CD4-positive, alpha-beta T cell (primary cell): ENCODE data around the gene ARMC3. TPM values are rescaled to one million over a fixed set of nuclear protein-coding genes. Genes with fewer than 3 reads are reported as not detected.

Experiments used
- ATAC-seq: fragments of 200-7000 bp; cut with Tn5 transposase; one replicate; pipeline ENCODE4 v1.10.0; 2022; ENCODE audit warnings: mild to moderate bottlenecking; ENCODE audit not compliant: poor library complexity
- CTCF ChIA-PET: fragments of 350-600 bp; sonication (Branson Sonifier 250); formaldehyde crosslinking; loops from one replicate; lab custom pipeline; 2021; ENCODE audit warnings: antibody characterized with exemption, inconsistent platforms; lab: Charles Lee
- POLR2A ChIA-PET: fragments of 350-600 bp; sonication (Branson Sonifier 250); formaldehyde crosslinking; loops from one replicate; lab custom pipeline; 2021; ENCODE audit warnings: antibody characterized with exemption, inconsistent platforms; lab: Charles Lee
- DNase-seq, 14 experiments: peaks; one replicate each; pipeline ENCODE4 v3.0.0-alpha.2; 2013 to 2020; ENCODE audit warnings: mixed read lengths in 2 of 14
- H3K27ac ChIP-seq, 2 donors: one replicate each; pipeline versions ENCODE4 v1.5.1 to v1.7.0; 2013; ENCODE audit warnings: low read length in 2 of 2, low read depth in 1 of 2, mild to moderate bottlenecking in 1 of 2
- H3K27me3 ChIP-seq, 2 experiments: 1 replicate in 1 of 2; 2 replicates in 1 of 2; pipeline versions ENCODE4 v1.6.1 to v1.7.0; 2013; ENCODE audit warnings: low read length in 2 of 2, control low read depth in 1 of 2, mild to moderate bottlenecking in 1 of 2, moderate library complexity in 1 of 2; ENCODE audit not compliant: insufficient read depth in 2 of 2, control insufficient read depth in 1 of 2
- H3K36me3 ChIP-seq: one replicate; pipeline ENCODE4 v1.6.1; 2013; ENCODE audit warnings: low read length, control low read depth; ENCODE audit not compliant: insufficient read depth
- H3K4me1 ChIP-seq: one replicate; pipeline ENCODE4 v1.6.1; 2013; ENCODE audit warnings: low read length, control low read depth; ENCODE audit not compliant: insufficient read depth
- H3K4me3 ChIP-seq: one replicate; pipeline ENCODE4 v1.5.1; 2013; ENCODE audit warnings: mild to moderate bottlenecking, low read length, moderate library complexity
- H3K9me3 ChIP-seq, 2 experiments: 1 replicate in 1 of 2; 2 replicates in 1 of 2; pipeline versions ENCODE4 v1.6.1 to v1.7.0; 2013; ENCODE audit warnings: low read length in 2 of 2, mild to moderate bottlenecking in 2 of 2, control low read depth in 1 of 2, moderate library complexity in 1 of 2; ENCODE audit not compliant: control insufficient read depth in 1 of 2, insufficient read depth in 1 of 2
- H3K27ac Mint-ChIP-seq: one replicate; pipeline ENCODE4 v1.8.0; 2020; ENCODE audit warnings: mixed read lengths
- H3K27me3 Mint-ChIP-seq: one replicate; pipeline ENCODE4 v1.8.0; 2021; ENCODE audit warnings: mixed read lengths
- H3K36me3 Mint-ChIP-seq: one replicate; pipeline ENCODE4 v1.8.0; 2021; ENCODE audit warnings: low read depth, mixed read lengths
- H3K4me1 Mint-ChIP-seq: one replicate; pipeline ENCODE4 v1.8.0; 2021; ENCODE audit warnings: low read depth, mixed read lengths
- H3K4me3 Mint-ChIP-seq: one replicate; pipeline ENCODE4 v1.8.0; 2020; ENCODE audit warnings: mild to moderate bottlenecking, mixed read lengths
- H3K9me3 Mint-ChIP-seq: one replicate; pipeline ENCODE4 v1.8.0; 2020; ENCODE audit warnings: mixed read lengths
- CTCF ChIP-seq: fragments of 200-600 bp; IDR thresholded peaks from one replicate; pipeline ENCODE4 v1.8.0; 2022; ENCODE audit warnings: antibody characterized with exemption, mild to moderate bottlenecking
- intact Hi-C, 2 experiments: fragments of 100-400 bp; cut with DNase I in 1 of 2; cut with micrococcal nuclease in 1 of 2; formaldehyde crosslinking; loops; one replicate each; pipeline versions ENCODE4 v1.15.1 to v1.9.0; 2023 to 2025; cut with DNase I, micrococcal nuclease
- total RNA-seq, 174 experiments: library from RNA in 2 of 174; stranded (reverse) in 2 of 174; gene quantifications; one replicate each; pipeline ENCODE4 v1.2.3 and lab custom pipeline; 2021 to 2026

ARMC3 gene
- total RNA-seq, 2 experiments from 2014 or later = not detected

DNA sequence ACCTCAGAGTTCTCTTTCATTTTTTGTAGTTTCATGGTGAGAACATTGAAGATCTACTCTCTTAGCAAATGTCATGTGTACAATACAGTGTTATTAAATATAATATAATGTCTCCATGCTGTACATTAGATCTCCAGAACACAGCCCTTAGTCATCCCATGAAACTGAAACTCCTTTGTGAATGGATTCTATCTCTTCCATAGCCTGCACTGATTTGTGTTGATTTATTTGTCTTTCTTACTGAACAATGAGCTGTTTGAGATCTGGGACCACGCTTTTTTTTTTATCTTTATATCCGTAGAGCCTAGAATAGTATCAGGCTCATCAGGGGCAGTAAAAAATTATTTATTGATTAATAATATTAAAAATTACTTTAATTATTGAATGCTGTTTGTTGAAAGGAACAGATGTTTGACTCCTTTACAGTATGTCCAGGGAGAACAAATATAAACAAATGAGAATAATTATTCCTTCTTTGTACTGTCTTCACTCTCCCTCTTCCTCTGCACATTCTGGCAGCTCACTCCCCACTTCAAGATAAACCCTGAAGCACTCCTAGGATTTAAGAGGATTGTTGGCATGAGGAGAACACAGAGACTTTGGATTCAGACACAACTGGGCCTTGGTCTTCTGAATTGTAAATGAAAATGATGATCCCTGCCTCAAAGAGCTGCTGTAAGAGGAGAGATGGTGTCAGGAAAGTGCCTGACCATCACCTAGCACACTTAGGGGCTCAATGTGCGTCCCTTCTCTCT lies 85.9 kb downstream of the ARMC3 start:
- Histone ChIP-seq H3K27me3 (peaks cover 0 to 2% of the 10 kb centered on the region in 2 experiments), H3K4me3 (no peak overlapping the region), H3K36me3 (no peaks in the 10 kb centered on the region), H3K4me1 (no peaks in the 10 kb centered on the region), H3K27ac (no peak overlapping the region), H3K9me3 (no peaks in the 10 kb centered on the region)
- H3K27ac Mint-ChIP-seq = no peak overlapping the region
- ATAC-seq (no peak), DNase-seq (no peak)
- peaks cover 33% of the 10 kb centered on the region for H3K27me3 Mint-ChIP-seq
- ChIA-PET CTCF (interaction anchor here (0.6 kb wide), 1 partner anchor 1354 kb away, joined by 3 read pairs; no protein-coding TSS in a partner anchor), POLR2A (no interaction called here)
- intact Hi-C loops = no loop called here
- H3K36me3 Mint-ChIP-seq = no peaks in the 10 kb centered on the region
- H3K4me3 Mint-ChIP-seq = no peak overlapping the region
- H3K9me3 Mint-ChIP-seq = no peaks in the 10 kb centered on the region
- no peak for TF ChIP-seq CTCF
- no peaks in the 10 kb centered on the region for H3K4me1 Mint-ChIP-seq

DNA sequence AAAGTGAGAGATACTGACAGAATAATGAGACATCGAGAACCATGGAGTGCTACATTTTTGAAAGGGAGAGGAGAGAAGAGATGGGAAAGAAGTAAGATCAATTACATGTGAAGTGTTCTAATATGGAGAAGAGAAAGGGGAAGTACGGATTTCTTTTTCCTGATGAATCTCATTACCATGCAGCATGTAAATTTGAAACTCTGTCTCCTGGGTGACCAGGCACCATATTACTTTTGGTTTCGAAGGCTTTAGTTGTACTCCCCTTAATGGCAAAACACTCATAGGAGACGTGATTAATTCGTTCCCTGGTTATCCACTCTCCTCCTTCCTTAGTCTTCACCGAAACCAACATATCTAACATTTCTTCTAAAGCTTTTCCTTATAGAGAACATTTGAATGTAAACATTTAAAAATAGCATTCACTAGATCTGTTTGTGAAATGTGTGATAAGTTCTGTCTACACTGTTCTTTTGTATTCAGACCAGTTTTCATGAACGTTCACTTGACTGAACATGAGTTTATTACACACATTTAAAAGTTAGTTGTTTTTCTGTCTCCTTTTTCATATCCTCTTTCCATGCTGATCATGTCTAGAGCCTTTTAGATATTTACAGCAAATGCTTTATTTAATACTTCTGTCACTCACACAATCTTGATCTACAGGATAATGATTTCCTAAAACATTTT lies 87.3 kb downstream of the ARMC3 start:
- ChIA-PET POLR2A (no interaction called here), CTCF (no interaction called here)
- no peak for TF ChIP-seq CTCF
- Histone ChIP-seq H3K4me1 (no peaks in the 10 kb centered on the region), H3K36me3 (no peaks in the 10 kb centered on the region), H3K4me3 (no peak overlapping the region), H3K27me3 (no peaks in the 10 kb centered on the region), H3K27ac (no peak overlapping the region), H3K9me3 (no peaks in the 10 kb centered on the region)
- H3K4me3 Mint-ChIP-seq = no peak overlapping the region
- DNase-seq (no peak), ATAC-seq (no peak)
- H3K4me1 Mint-ChIP-seq = no peaks in the 10 kb centered on the region
- H3K36me3 Mint-ChIP-seq = no peaks in the 10 kb centered on the region
- intact Hi-C loops = no loop called here
- no peak overlapping the region for H3K27ac Mint-ChIP-seq
- H3K9me3 Mint-ChIP-seq = no peaks in the 10 kb centered on the region
- H3K27me3 Mint-ChIP-seq = peaks cover 29% of the 10 kb centered on the region

DNA sequence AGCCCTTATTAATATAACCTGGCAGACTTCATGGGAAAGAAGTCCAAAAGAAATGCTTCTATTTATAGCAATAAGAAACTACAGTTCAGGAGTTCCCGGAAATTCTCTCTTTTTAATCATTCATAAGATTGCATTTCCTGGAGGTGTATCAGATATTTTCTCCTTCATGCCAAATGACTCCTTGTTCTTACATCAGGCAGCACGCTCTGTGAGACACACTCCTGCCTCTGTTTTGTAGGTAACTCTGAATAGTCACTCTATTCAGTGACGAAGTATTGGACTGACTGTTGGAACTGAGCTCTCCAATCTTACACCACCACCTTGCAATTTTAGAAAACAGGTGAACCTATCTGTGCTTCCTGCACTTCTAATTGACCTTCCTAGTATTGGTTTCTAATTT lies 88.8 kb downstream of the ARMC3 start:
- H3K36me3 Mint-ChIP-seq = no peaks in the 10 kb centered on the region
- H3K27me3 ChIP-seq = peaks cover 0 to 4% of the 10 kb centered on the region in 2 experiments
- no peaks in the 10 kb centered on the region for H3K4me1 ChIP-seq
- intact Hi-C loops = no loop called here
- no peaks in the 10 kb centered on the region for H3K4me1 Mint-ChIP-seq
- CTCF ChIA-PET = no interaction called here
- H3K9me3 Mint-ChIP-seq = peaks cover 2% of the 10 kb centered on the region
- H3K4me3 ChIP-seq = no peak overlapping the region
- peaks cover 29% of the 10 kb centered on the region for H3K27me3 Mint-ChIP-seq
- ATAC-seq (no peak), DNase-seq (no peak)
- no peaks in the 10 kb centered on the region for H3K36me3 ChIP-seq
- TF ChIP-seq CTCF = no peak
- H3K27ac Mint-ChIP-seq = no peak overlapping the region
- no peak overlapping the region for H3K27ac ChIP-seq
- no peak overlapping the region for H3K4me3 Mint-ChIP-seq
- H3K9me3 ChIP-seq = peaks cover 0 to 3% of the 10 kb centered on the region in 2 experiments
- POLR2A ChIA-PET = no interaction called here
